ENCODE results near the gene RANBP9. TPM values are rescaled to one million over a fixed set of nuclear protein-coding genes. Genes with fewer than 3 reads are reported as not detected.

Gene RANBP9
- total and polyA plus RNA-seq, 2 experiments from 2014 or later, result 12.1 to 31.8 TPM

DNA sequence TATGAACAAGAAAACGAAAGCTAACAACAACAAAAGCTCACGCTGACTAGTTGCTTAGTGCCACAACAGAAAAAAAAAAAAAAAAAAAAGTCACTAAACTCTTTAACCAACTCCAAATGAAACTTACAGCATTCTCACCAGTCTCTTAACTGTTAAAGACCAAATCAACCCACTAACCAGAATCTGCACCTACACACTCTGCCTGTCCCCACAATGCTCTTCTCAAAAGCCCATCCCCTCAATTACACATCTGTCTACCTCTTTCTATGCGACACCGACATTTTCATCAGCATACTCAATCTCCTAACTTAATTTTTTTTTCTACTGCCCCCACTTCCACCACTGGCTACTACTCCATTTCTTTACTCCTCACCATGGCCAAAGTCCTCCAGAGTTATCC is 62.2 kb downstream of the RANBP9 start:
- H3F3A ChIP-seq (replicated peaks; ENCODE audit: low read depth), result no peaks in the 10 kb centered on the region
- H3K4me3 Mint-ChIP-seq, result no peak overlapping the region
- H3K9me2 ChIP-seq (ENCODE audit: insufficient read depth), result no peaks in the 10 kb centered on the region
- no peaks in the 10 kb centered on the region for H3K36me3 ChIP-seq (ENCODE audit: insufficient read depth)
- H3K27me3 ChIP-seq (ENCODE audit: insufficient read depth), result no peaks in the 10 kb centered on the region
- no peak overlapping the region for H3K4me3 ChIP-seq
- DNase-seq (ENCODE audit: low spot score), result no peak
- no peak overlapping the region for H3K27ac Mint-ChIP-seq
- no peaks in the 10 kb centered on the region for H3K79me2 ChIP-seq (replicated peaks; ENCODE audit: insufficient read depth)
- no peak overlapping the region for H2AFZ ChIP-seq
- H4K20me1 ChIP-seq (replicated peaks; ENCODE audit: insufficient read depth), result no peaks in the 10 kb centered on the region
- H3K4me1 ChIP-seq (ENCODE audit: insufficient read depth), result no peaks in the 10 kb centered on the region
- no peak overlapping the region for H3K4me2 ChIP-seq
- H3K27ac ChIP-seq (ENCODE audit: low read depth), result no peak overlapping the region
- ATAC-seq, result no peak
- TF ChIP-seq STAT1 (IDR thresholded peaks at IDR 0.05; ENCODE audit: unreplicated experiment) (no peak), JUNB (IDR thresholded peaks at IDR 0.05; ENCODE audit: unreplicated experiment) (no peak), EZH2phosphoT487 (IDR thresholded peaks at IDR 0.05; ENCODE audit: unreplicated experiment) (no peak), ZNF114 (CRISPR knock-in tag; IDR thresholded peaks at IDR 0.05) (no peak), EZH2 (IDR thresholded peaks at IDR 0.05; ENCODE audit: low read depth, unreplicated experiment) (no peak), CREB1 (CRISPR knock-in tag; IDR thresholded peaks at IDR 0.05; ENCODE audit: low read depth) (no peak), ZNF331 (CRISPR knock-in tag; IDR thresholded peaks at IDR 0.05; ENCODE audit: low read depth) (no peak), NANOG (IDR thresholded peaks at IDR 0.05; ENCODE audit: borderline replicate concordance) (no peak), POLR2AphosphoS5 (IDR thresholded peaks at IDR 0.05; ENCODE audit: low read depth) (no peak)
- TF ChIP-seq, protein P1, sequence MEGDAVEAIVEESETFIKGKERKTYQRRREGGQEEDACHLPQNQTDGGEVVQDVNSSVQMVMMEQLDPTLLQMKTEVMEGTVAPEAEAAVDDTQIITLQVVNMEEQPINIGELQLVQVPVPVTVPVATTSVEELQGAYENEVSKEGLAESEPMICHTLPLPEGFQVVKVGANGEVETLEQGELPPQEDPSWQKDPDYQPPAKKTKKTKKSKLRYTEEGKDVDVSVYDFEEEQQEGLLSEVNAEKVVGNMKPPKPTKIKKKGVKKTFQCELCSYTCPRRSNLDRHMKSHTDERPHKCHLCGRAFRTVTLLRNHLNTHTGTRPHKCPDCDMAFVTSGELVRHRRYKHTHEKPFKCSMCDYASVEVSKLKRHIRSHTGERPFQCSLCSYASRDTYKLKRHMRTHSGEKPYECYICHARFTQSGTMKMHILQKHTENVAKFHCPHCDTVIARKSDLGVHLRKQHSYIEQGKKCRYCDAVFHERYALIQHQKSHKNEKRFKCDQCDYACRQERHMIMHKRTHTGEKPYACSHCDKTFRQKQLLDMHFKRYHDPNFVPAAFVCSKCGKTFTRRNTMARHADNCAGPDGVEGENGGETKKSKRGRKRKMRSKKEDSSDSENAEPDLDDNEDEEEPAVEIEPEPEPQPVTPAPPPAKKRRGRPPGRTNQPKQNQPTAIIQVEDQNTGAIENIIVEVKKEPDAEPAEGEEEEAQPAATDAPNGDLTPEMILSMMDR (conservative IDR thresholded peaks at IDR 0.05; ENCODE audit: low read depth in 2 of 2), result no peak
- TF ChIP-seq, protein P2, sequence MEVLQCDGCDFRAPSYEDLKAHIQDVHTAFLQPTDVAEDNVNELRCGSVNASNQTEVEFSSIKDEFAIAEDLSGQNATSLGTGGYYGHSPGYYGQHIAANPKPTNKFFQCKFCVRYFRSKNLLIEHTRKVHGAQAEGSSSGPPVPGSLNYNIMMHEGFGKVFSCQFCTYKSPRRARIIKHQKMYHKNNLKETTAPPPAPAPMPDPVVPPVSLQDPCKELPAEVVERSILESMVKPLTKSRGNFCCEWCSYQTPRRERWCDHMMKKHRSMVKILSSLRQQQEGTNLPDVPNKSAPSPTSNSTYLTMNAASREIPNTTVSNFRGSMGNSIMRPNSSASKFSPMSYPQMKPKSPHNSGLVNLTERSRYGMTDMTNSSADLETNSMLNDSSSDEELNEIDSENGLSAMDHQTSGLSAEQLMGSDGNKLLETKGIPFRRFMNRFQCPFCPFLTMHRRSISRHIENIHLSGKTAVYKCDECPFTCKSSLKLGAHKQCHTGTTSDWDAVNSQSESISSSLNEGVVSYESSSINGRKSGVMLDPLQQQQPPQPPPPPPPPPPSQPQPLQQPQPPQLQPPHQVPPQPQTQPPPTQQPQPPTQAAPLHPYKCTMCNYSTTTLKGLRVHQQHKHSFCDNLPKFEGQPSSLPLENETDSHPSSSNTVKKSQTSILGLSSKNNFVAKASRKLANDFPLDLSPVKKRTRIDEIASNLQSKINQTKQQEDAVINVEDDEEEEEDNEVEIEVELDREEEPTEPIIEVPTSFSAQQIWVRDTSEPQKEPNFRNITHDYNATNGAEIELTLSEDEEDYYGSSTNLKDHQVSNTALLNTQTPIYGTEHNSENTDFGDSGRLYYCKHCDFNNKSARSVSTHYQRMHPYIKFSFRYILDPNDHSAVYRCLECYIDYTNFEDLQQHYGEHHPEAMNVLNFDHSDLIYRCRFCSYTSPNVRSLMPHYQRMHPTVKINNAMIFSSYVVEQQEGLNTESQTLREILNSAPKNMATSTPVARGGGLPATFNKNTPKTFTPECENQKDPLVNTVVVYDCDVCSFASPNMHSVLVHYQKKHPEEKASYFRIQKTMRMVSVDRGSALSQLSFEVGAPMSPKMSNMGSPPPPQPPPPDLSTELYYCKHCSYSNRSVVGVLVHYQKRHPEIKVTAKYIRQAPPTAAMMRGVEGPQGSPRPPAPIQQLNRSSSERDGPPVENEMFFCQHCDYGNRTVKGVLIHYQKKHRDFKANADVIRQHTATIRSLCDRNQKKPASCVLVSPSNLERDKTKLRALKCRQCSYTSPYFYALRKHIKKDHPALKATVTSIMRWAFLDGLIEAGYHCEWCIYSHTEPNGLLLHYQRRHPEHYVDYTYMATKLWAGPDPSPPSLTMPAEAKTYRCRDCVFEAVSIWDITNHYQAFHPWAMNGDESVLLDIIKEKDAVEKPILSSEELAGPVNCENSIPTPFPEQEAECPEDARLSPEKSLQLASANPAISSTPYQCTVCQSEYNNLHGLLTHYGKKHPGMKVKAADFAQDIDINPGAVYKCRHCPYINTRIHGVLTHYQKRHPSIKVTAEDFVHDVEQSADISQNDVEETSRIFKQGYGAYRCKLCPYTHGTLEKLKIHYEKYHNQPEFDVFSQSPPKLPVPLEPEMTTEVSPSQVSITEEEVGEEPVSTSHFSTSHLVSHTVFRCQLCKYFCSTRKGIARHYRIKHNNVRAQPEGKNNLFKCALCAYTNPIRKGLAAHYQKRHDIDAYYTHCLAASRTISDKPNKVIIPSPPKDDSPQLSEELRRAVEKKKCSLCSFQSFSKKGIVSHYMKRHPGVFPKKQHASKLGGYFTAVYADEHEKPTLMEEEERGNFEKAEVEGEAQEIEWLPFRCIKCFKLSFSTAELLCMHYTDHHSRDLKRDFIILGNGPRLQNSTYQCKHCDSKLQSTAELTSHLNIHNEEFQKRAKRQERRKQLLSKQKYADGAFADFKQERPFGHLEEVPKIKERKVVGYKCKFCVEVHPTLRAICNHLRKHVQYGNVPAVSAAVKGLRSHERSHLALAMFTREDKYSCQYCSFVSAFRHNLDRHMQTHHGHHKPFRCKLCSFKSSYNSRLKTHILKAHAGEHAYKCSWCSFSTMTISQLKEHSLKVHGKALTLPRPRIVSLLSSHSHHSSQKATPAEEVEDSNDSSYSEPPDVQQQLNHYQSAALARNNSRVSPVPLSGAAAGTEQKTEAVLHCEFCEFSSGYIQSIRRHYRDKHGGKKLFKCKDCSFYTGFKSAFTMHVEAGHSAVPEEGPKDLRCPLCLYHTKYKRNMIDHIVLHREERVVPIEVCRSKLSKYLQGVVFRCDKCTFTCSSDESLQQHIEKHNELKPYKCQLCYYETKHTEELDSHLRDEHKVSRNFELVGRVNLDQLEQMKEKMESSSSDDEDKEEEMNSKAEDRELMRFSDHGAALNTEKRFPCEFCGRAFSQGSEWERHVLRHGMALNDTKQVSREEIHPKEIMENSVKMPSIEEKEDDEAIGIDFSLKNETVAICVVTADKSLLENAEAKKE (CRISPR knock-in tag; IDR thresholded peaks at IDR 0.05), result no peak
- TF ChIP-seq, protein P3, sequence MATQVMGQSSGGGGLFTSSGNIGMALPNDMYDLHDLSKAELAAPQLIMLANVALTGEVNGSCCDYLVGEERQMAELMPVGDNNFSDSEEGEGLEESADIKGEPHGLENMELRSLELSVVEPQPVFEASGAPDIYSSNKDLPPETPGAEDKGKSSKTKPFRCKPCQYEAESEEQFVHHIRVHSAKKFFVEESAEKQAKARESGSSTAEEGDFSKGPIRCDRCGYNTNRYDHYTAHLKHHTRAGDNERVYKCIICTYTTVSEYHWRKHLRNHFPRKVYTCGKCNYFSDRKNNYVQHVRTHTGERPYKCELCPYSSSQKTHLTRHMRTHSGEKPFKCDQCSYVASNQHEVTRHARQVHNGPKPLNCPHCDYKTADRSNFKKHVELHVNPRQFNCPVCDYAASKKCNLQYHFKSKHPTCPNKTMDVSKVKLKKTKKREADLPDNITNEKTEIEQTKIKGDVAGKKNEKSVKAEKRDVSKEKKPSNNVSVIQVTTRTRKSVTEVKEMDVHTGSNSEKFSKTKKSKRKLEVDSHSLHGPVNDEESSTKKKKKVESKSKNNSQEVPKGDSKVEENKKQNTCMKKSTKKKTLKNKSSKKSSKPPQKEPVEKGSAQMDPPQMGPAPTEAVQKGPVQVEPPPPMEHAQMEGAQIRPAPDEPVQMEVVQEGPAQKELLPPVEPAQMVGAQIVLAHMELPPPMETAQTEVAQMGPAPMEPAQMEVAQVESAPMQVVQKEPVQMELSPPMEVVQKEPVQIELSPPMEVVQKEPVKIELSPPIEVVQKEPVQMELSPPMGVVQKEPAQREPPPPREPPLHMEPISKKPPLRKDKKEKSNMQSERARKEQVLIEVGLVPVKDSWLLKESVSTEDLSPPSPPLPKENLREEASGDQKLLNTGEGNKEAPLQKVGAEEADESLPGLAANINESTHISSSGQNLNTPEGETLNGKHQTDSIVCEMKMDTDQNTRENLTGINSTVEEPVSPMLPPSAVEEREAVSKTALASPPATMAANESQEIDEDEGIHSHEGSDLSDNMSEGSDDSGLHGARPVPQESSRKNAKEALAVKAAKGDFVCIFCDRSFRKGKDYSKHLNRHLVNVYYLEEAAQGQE (IDR thresholded peaks at IDR 0.05; ENCODE audit: unreplicated experiment), result no peak
- TF ChIP-seq, protein P4, sequence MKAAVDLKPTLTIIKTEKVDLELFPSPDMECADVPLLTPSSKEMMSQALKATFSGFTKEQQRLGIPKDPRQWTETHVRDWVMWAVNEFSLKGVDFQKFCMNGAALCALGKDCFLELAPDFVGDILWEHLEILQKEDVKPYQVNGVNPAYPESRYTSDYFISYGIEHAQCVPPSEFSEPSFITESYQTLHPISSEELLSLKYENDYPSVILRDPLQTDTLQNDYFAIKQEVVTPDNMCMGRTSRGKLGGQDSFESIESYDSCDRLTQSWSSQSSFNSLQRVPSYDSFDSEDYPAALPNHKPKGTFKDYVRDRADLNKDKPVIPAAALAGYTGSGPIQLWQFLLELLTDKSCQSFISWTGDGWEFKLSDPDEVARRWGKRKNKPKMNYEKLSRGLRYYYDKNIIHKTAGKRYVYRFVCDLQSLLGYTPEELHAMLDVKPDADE (IDR thresholded peaks at IDR 0.05), result no peak
- no peaks in the 10 kb centered on the region for H3K27me3 Mint-ChIP-seq (ENCODE audit: insufficient read depth, low read depth, poor library complexity)
- H3K36me3 Mint-ChIP-seq (ENCODE audit: low read depth), result peaks cover 4% of the 10 kb centered on the region; the same call in 2 of the 3 replicates
- no peaks in the 10 kb centered on the region for H3K4me1 Mint-ChIP-seq
- no peaks in the 10 kb centered on the region for H3K9me3 Mint-ChIP-seq
